Smooth muscle cell (in vitro differentiated cells): ENCODE data around the gene NEK7. TPM values are rescaled to one million over a fixed set of nuclear protein-coding genes. Genes with fewer than 3 reads are reported as not detected.

ENCODE experiments used
- DNase-seq: peaks from one replicate; lab custom pipeline; 2025; ENCODE audit not compliant: unreplicated experiment; lab: John Stamatoyannopoulos, UW
- H2AFZ ChIP-seq: fragments of 200-600 bp; sonication (generic); 2 replicates; pipeline ENCODE4 v1.6.0; 2016; ENCODE audit warnings: antibody characterized with exemption, low read depth, mild to moderate bottlenecking
- H3F3A ChIP-seq: fragments of 200-600 bp; sonication (generic); 2 replicates; pipeline ENCODE4 v1.6.0; 2017; ENCODE audit warnings: antibody characterized with exemption, low read depth
- H3K27ac ChIP-seq: fragments of 200-600 bp; sonication (generic); 2 replicates; pipeline ENCODE4 v1.5.1; 2016; ENCODE audit warnings: low read depth, mild to moderate bottlenecking
- H3K27me3 ChIP-seq: fragments of 200-600 bp; sonication (generic); 2 replicates; pipeline ENCODE4 v1.6.1; 2016; ENCODE audit warnings: low read depth, mild to moderate bottlenecking
- H3K36me3 ChIP-seq: fragments of 200-600 bp; sonication (generic); 2 replicates; pipeline ENCODE4 v1.5.1; 2016; ENCODE audit warnings: low read depth
- H3K4me1 ChIP-seq: fragments of 200-600 bp; sonication (generic); 2 replicates; pipeline ENCODE4 v1.5.1; 2016; ENCODE audit warnings: low read depth
- H3K4me2 ChIP-seq: fragments of 200-600 bp; sonication (generic); 2 replicates; pipeline ENCODE4 v1.6.0; 2016; ENCODE audit warnings: mild to moderate bottlenecking
- H3K4me3 ChIP-seq: fragments of 200-600 bp; sonication (generic); 2 replicates; pipeline ENCODE4 v1.5.1; 2016; ENCODE audit warnings: mild to moderate bottlenecking
- H3K79me2 ChIP-seq: fragments of 200-600 bp; sonication (generic); 2 replicates; pipeline ENCODE4 v1.6.0; 2016; ENCODE audit warnings: low read depth, mild to moderate bottlenecking
- H3K9ac ChIP-seq: fragments of 200-600 bp; sonication (generic); 2 replicates; pipeline ENCODE4 v1.6.0; 2016; ENCODE audit warnings: low read depth
- H3K9me3 ChIP-seq: fragments of 200-600 bp; sonication (generic); replicated peaks from 2 replicates; pipeline ENCODE4 v1.5.1; 2016; ENCODE audit warnings: low read depth
- H4K20me1 ChIP-seq: fragments of 200-600 bp; sonication (generic); 2 replicates; pipeline ENCODE4 v1.6.0; 2016; ENCODE audit warnings: low read depth
- WGBS: methylation state at CpG from one replicate; pipeline ENCODE4 v1.1.7; 2016; ENCODE audit warnings: low lambda C conversion rate; 5-methylcytosine and 5-hydroxymethylcytosine counted together
- polyA plus RNA-seq: library from polyadenylated mRNA; unstranded; fragments of >200 nt; fragmentation: Nextera tagmentation; extraction: Ambion mirVana; gene quantifications from 2 replicates; pipeline ENCODE4 v1.2.1, GENCODE V29; 2016
- total RNA-seq: library from RNA; depleted of rRNA; stranded (reverse); fragments of >200 nt; gene quantifications from 2 replicates; pipeline ENCODE4 v1.2.3, GENCODE V29; 2014
- TF ChIP-seq, protein P1 (sequence below): fragments of 200-600 bp; sonication (generic); IDR thresholded peaks from 2 replicates; pipeline ENCODE4 v1.5.1; 2017; ENCODE audit warnings: borderline replicate concordance, mild to moderate bottlenecking, antibody characterized with exemption; ENCODE audit not compliant: insufficient read depth, poor library complexity, severe bottlenecking

NEK7 gene
- total and polyA plus RNA-seq, 2 experiments from 2014 or later = 26.1 to 141 TPM

DNA sequence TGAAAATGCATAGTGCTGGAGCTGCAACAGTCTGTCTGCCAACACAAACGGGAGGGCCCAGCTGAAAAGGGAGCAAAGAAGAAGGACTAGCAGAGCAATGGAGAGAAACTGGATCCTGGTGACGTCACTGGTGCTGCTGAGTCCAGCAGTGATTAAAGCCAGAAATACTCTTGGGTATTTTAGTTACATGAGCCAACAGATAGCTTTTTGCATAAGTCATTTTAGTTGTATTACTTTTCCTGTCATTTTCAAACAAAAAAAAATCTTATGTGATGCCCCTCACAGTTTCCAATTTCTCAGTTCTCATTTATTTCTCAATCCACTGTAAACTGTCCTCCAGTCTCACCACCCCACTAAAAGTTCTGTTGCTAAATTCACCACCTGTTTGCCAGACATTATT lies 38.7 kb upstream of the NEK7 start:
- Histone ChIP-seq H3K27me3 (no peaks in the 10 kb centered on the region), H3K36me3 (no peaks in the 10 kb centered on the region), H3K9me3 (no peaks in the 10 kb centered on the region), H3K4me1 (no peaks in the 10 kb centered on the region), H2AFZ (peak overlapping the region; percentile 77), H3K79me2 (no peaks in the 10 kb centered on the region), H3K4me3 (no peak overlapping the region), H3F3A (peaks cover 3% of the 10 kb centered on the region), H3K27ac (peak overlapping the region; percentile 95), H4K20me1 (no peaks in the 10 kb centered on the region), H3K4me2 (peak overlapping the region; percentile 5), H3K9ac (no peak overlapping the region)
- TF ChIP-seq, protein P1, sequence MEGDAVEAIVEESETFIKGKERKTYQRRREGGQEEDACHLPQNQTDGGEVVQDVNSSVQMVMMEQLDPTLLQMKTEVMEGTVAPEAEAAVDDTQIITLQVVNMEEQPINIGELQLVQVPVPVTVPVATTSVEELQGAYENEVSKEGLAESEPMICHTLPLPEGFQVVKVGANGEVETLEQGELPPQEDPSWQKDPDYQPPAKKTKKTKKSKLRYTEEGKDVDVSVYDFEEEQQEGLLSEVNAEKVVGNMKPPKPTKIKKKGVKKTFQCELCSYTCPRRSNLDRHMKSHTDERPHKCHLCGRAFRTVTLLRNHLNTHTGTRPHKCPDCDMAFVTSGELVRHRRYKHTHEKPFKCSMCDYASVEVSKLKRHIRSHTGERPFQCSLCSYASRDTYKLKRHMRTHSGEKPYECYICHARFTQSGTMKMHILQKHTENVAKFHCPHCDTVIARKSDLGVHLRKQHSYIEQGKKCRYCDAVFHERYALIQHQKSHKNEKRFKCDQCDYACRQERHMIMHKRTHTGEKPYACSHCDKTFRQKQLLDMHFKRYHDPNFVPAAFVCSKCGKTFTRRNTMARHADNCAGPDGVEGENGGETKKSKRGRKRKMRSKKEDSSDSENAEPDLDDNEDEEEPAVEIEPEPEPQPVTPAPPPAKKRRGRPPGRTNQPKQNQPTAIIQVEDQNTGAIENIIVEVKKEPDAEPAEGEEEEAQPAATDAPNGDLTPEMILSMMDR = no peak
- DNase-seq = no peak
- WGBS = 30% methylated on average over 2 of the region's 2 CpGs

DNA sequence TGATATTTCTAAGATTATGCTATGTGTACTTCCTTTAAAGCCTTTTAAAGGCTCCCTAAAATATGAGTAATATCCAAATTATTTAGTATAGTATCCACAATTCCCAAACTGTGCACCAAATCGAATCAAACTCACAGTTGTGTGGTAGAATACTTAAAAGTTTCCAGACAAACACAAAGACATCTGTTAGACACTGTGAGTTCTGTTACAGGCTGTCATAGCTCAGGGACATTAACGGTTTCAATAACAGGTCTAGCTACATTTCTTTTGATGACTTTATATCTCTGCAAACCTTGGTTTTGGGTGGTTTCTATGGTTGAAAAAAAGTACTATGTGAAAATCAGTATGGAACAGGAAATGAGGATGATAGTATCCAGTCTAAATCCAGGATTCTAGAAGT lies 36.9 kb upstream of the NEK7 start:
- no peak for DNase-seq
- peak overlapping the region; percentile 95 for H3K27ac ChIP-seq

DNA sequence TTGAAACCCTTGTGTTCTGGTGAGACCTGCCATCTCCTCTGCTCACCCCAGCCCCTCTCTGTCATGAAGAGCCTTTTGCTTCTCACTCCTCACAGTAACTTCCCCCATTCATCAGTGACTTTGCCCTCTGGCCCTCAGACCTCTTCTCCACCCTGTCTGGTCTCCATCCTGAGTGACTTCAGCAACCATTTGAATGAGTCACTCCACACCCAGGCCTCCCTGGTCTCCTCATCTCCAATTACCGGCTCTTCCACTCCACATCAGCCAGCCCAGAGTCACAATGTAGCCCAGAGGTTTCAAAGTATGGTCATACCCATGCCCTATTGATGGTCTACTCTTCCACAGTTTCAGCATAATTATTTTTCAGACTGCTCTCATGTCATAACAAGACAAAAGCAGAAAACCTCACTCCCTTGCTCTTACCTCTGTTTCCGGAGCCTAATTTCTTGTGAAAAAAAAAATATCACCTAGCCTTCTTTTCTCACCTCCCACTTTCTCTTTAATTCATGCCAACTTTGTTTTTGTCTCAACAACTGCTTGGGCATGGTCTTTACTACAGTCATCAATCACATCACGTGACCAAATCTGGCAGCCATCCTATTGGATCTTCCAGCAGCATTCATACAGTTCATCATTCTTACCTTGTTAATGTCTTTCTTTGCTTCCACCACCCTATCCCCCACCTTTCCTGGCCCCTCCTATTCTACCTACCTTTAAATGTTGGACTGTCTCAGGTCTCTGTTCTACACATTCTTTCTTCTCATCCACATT lies 35.6 kb upstream of the NEK7 start:
- Histone ChIP-seq H2AFZ (no peak overlapping the region), H3K4me1 (no peaks in the 10 kb centered on the region), H3K4me2 (peak overlapping the region; percentile 7), H3F3A (peaks cover 3% of the 10 kb centered on the region), H4K20me1 (no peaks in the 10 kb centered on the region), H3K36me3 (no peaks in the 10 kb centered on the region), H3K27me3 (no peaks in the 10 kb centered on the region), H3K4me3 (no peak overlapping the region), H3K9ac (peak overlapping the region; percentile 75), H3K79me2 (no peaks in the 10 kb centered on the region), H3K27ac (peak overlapping the region; percentile 95), H3K9me3 (no peaks in the 10 kb centered on the region)
- DNase-seq = no peak
- TF ChIP-seq, protein P1 = no peak
- WGBS = 66% methylated on average over 3 of the region's 3 CpGs

More for the DNA sequence above, 36.9 kb upstream of the NEK7 start:
- H3K4me1 ChIP-seq = no peaks in the 10 kb centered on the region
- H3K4me2 ChIP-seq = no peak overlapping the region
- H2AFZ ChIP-seq = peak overlapping the region; percentile 11
- H3K9ac ChIP-seq = peak overlapping the region; percentile 75
- peaks cover 3% of the 10 kb centered on the region for H3F3A ChIP-seq
- TF ChIP-seq, protein P1 = no peak
- no peaks in the 10 kb centered on the region for H3K36me3 ChIP-seq
- 67% methylated on average over 2 of the region's 2 CpGs for WGBS
- H3K4me3 ChIP-seq = no peak overlapping the region
- H4K20me1 ChIP-seq = no peaks in the 10 kb centered on the region
- no peaks in the 10 kb centered on the region for H3K27me3 ChIP-seq
- H3K9me3 ChIP-seq = no peaks in the 10 kb centered on the region
- no peaks in the 10 kb centered on the region for H3K79me2 ChIP-seq

DNA sequence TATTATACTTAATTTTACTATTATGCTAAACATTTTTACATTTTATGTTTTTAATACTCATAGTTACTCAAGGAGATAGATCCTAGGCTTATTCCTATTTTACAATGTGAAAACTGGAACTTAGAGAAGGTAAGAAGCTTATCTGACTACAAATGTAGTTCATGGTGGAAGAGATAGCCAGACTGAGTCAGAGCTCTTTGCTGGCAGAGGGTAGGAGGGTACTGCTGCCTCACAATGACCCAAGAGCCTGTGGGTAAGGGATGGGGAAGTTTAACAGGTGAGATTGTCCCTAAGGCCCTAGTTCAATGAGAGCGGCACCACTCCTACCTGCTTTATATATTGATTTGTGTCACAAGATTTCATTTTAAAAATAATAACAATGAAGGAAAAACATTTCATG lies 34.1 kb upstream of the NEK7 start:
- H3K79me2 ChIP-seq = no peaks in the 10 kb centered on the region
- H3K27me3 ChIP-seq = no peaks in the 10 kb centered on the region
- H2AFZ ChIP-seq = no peak overlapping the region
- H3K9me3 ChIP-seq = no peaks in the 10 kb centered on the region
- H3K27ac ChIP-seq = peak overlapping the region; percentile 95
- no peak for DNase-seq
- WGBS = 100% methylated on average over 1 of the region's 1 CpG
- no peak overlapping the region for H3K9ac ChIP-seq
- peaks cover 3% of the 10 kb centered on the region for H3F3A ChIP-seq
- H3K4me3 ChIP-seq = no peak overlapping the region
- no peaks in the 10 kb centered on the region for H3K4me1 ChIP-seq
- TF ChIP-seq, protein P1 = no peak
- peak overlapping the region; percentile 58 for H3K4me2 ChIP-seq
- no peaks in the 10 kb centered on the region for H3K36me3 ChIP-seq
- no peaks in the 10 kb centered on the region for H4K20me1 ChIP-seq
